ENCODE measurements around the gene COL27A1.

The COL27A1 gene

GRCh38 chr9:114134827-114135396 lies 20.4 kb upstream of the COL27A1 start:
- DNase-seq (ENCODE audit: low read depth), result no peak
- no peak for TF ChIP-seq POLR2A (IDR thresholded peaks at IDR 0.05; ENCODE audit: extremely low read depth, insufficient read length)
- no peak for TF ChIP-seq CTCF (IDR thresholded peaks at IDR 0.05; ENCODE audit: low read depth, low read length)
- TF ChIP-seq MAX (IDR thresholded peaks at IDR 0.05; ENCODE audit: low read depth, low read length), result no peak
- no peak for TF ChIP-seq MYC (IDR thresholded peaks at IDR 0.05; ENCODE audit: low read depth, low read length)
- no peak overlapping the region for H3K4me3 ChIP-seq (ENCODE audit: low read depth, low read length)

GRCh38 chr9:114137831-114138230 lies 17.5 kb upstream of the COL27A1 start:
- no peak overlapping the region for H3K4me3 ChIP-seq (ENCODE audit: low read depth, low read length)
- DNase-seq (ENCODE audit: low read depth), result no peak
- TF ChIP-seq MAX (IDR thresholded peaks at IDR 0.05; ENCODE audit: low read depth, low read length), result no peak
- no peak for TF ChIP-seq POLR2A (IDR thresholded peaks at IDR 0.05; ENCODE audit: extremely low read depth, insufficient read length)
- no peak for TF ChIP-seq MYC (IDR thresholded peaks at IDR 0.05; ENCODE audit: low read depth, low read length)
- no peak for TF ChIP-seq CTCF (IDR thresholded peaks at IDR 0.05; ENCODE audit: low read depth, low read length)

- no peak overlapping the region for H3K4me3 ChIP-seq (ENCODE audit: low read depth, low read length)
- TF ChIP-seq MAX (IDR thresholded peaks at IDR 0.05; ENCODE audit: low read depth, low read length) (no peak), POLR2A (IDR thresholded peaks at IDR 0.05; ENCODE audit: extremely low read depth, insufficient read length) (no peak), CTCF (IDR thresholded peaks at IDR 0.05; ENCODE audit: low read depth, low read length) (no peak), MYC (IDR thresholded peaks at IDR 0.05; ENCODE audit: low read depth, low read length) (no peak)
- no peak for DNase-seq (ENCODE audit: low read depth)
These were observed 16.8 kb upstream of the COL27A1 start for GRCh38 chr9:114138552-114138971.

- no peak overlapping the region for H3K4me3 ChIP-seq (ENCODE audit: low read depth, low read length)
- DNase-seq (ENCODE audit: low read depth), result no peak
- TF ChIP-seq MAX (IDR thresholded peaks at IDR 0.05; ENCODE audit: low read depth, low read length) (no peak), POLR2A (IDR thresholded peaks at IDR 0.05; ENCODE audit: extremely low read depth, insufficient read length) (no peak), CTCF (IDR thresholded peaks at IDR 0.05; ENCODE audit: low read depth, low read length) (no peak), MYC (IDR thresholded peaks at IDR 0.05; ENCODE audit: low read depth, low read length) (no peak)
These were observed 16.3 kb upstream of the COL27A1 start for GRCh38 chr9:114139071-114139470.

GRCh38 chr9:114140401-114140800 lies 14.9 kb upstream of the COL27A1 start:
- no peak for DNase-seq (ENCODE audit: low read depth)
- no peak overlapping the region for H3K4me3 ChIP-seq (ENCODE audit: low read depth, low read length)
- TF ChIP-seq POLR2A (IDR thresholded peaks at IDR 0.05; ENCODE audit: extremely low read depth, insufficient read length) (no peak), CTCF (IDR thresholded peaks at IDR 0.05; ENCODE audit: low read depth, low read length) (no peak), MYC (IDR thresholded peaks at IDR 0.05; ENCODE audit: low read depth, low read length) (no peak), MAX (IDR thresholded peaks at IDR 0.05; ENCODE audit: low read depth, low read length) (no peak)

All from NB4 (cell line).